Measurements from ENCODE around the gene AUTS2. TPM values are rescaled to one million over a fixed set of nuclear protein-coding genes. Genes with fewer than 3 reads are reported as not detected.

The AUTS2 gene
- total RNA-seq, 1 experiment from 2014 or later: 50.0 TPM

DNA sequence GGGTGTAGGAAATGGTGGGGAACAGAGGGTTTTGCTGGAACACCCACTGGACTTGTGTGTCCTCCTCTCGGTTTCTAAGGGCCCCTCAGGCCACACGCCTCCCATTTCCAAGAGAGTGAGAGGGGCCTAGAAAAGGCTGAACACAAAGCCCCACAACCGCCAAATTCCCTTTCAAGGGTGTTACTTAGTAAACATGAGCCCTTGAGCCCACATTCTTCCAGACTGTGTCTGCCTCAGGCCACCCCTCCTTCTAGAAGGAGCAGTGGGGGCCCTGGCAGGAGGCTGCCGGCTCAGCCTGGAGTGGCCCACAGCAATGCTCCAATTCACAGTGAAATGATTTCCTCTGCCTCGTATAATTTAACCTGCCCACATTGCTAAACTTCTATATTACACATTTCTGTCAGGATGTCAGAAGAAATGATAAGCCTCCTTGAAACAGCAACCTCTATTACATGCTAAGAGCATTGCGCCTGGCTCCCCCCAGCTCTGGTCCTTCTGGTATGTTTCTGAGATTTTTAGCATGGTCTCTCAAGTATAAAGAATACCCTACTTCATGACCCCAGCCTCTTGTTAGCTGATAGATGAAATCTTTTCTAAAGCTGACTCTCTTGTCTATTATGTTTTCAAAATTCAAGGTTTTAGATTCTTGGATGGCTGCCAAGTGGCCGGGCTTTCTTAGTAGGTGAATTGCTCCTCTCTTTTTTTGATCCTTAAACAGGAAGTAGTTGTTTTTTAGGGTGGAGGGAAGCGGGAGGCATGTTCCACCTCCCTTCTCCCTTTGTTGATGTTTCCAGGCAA is 859.8 kb downstream of the AUTS2 start:
- H3K9me3 Mint-ChIP-seq: no peaks in the 10 kb centered on the region
- ChIA-PET POLR2A (no interaction called here), CTCF (no interaction called here)
- peaks cover 10% of the 10 kb centered on the region for H3K4me1 Mint-ChIP-seq
- no peak for ATAC-seq
- no peaks in the 10 kb centered on the region for H3K36me3 Mint-ChIP-seq
- H3K4me3 Mint-ChIP-seq: no peak overlapping the region
- no peak for DNase-seq (ENCODE audit: low spot score)
- H3K27ac Mint-ChIP-seq: no peak overlapping the region
- H3K27me3 Mint-ChIP-seq (ENCODE audit: low read depth): no peaks in the 10 kb centered on the region; the same call in 1 of the 2 replicates
- TF ChIP-seq TCF7 (CRISPR knock-in tag; IDR thresholded peaks at IDR 0.05; ENCODE audit: low read depth): no peak
- no peak for TF ChIP-seq NR1H2 (CRISPR knock-in tag; IDR thresholded peaks at IDR 0.05)
- TF ChIP-seq, protein P1, sequence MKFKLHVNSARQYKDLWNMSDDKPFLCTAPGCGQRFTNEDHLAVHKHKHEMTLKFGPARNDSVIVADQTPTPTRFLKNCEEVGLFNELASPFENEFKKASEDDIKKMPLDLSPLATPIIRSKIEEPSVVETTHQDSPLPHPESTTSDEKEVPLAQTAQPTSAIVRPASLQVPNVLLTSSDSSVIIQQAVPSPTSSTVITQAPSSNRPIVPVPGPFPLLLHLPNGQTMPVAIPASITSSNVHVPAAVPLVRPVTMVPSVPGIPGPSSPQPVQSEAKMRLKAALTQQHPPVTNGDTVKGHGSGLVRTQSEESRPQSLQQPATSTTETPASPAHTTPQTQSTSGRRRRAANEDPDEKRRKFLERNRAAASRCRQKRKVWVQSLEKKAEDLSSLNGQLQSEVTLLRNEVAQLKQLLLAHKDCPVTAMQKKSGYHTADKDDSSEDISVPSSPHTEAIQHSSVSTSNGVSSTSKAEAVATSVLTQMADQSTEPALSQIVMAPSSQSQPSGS (CRISPR knock-in tag; IDR thresholded peaks at IDR 0.05; ENCODE audit: borderline replicate concordance, low read depth): no peak
- TF ChIP-seq, protein P2, sequence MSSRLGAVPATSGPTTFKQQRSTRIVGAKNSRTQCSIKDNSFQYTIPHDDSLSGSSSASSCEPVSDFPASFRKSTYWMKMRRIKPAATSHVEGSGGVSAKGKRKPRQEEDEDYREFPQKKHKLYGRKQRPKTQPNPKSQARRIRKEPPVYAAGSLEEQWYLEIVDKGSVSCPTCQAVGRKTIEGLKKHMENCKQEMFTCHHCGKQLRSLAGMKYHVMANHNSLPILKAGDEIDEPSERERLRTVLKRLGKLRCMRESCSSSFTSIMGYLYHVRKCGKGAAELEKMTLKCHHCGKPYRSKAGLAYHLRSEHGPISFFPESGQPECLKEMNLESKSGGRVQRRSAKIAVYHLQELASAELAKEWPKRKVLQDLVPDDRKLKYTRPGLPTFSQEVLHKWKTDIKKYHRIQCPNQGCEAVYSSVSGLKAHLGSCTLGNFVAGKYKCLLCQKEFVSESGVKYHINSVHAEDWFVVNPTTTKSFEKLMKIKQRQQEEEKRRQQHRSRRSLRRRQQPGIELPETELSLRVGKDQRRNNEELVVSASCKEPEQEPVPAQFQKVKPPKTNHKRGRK (CRISPR knock-in tag; IDR thresholded peaks at IDR 0.05; ENCODE audit: borderline replicate concordance): no peak
- TF ChIP-seq PRRX2 (CRISPR knock-in tag; IDR thresholded peaks at IDR 0.05): no peak
- TF ChIP-seq ATF1 (CRISPR knock-in tag; IDR thresholded peaks at IDR 0.05): no peak
- TF ChIP-seq SMAD3 (CRISPR knock-in tag; IDR thresholded peaks at IDR 0.05; ENCODE audit: borderline replicate concordance): no peak
- TF ChIP-seq EMX1 (CRISPR knock-in tag; IDR thresholded peaks at IDR 0.05): no peak
- TF ChIP-seq MYBL2 (CRISPR knock-in tag; IDR thresholded peaks at IDR 0.05): no peak
- no peak for TF ChIP-seq ZNF232 (CRISPR knock-in tag; IDR thresholded peaks at IDR 0.05)
- no peak for TF ChIP-seq FOXP1 (CRISPR knock-in tag; IDR thresholded peaks at IDR 0.05; ENCODE audit: borderline replicate concordance)
- no peak for TF ChIP-seq GRHL2 (CRISPR knock-in tag; IDR thresholded peaks at IDR 0.05; ENCODE audit: insufficient replicate concordance, severe bottlenecking)
- TF ChIP-seq SP1 (CRISPR knock-in tag; conservative IDR thresholded peaks at IDR 0.05): no peak
- no peak for TF ChIP-seq ZNF671 (CRISPR knock-in tag; IDR thresholded peaks at IDR 0.05)
- no peak for TF ChIP-seq NR2C2 (CRISPR knock-in tag; IDR thresholded peaks at IDR 0.05)

DNA sequence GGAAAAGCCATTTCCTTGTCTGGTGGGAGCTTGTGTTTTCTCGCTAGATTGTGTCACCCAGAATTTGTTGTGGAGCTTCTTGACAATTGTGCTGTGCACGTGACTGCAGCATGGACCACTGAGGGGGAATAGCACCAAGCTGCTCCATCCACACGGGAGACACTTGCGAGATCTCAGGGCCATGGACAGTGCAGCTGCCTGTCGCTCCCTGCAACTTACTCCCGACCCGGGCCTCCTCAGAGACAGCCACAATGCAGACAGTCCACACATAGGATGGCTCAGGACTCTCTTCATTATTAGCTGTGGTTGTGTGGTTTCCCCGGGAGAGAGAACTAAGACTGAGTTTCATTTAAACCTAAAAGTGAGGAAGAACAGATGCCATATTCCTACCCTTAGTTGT is 860.5 kb downstream of the AUTS2 start:
- CTCF ChIA-PET: no interaction called here
- POLR2A ChIA-PET: no interaction called here
- DNase-seq (ENCODE audit: low spot score) (no peak), ATAC-seq (no peak)
- Mint-ChIP-seq H3K36me3 (no peaks in the 10 kb centered on the region), H3K27me3 (ENCODE audit: low read depth) (no peaks in the 10 kb centered on the region; the same call in 1 of the 2 replicates), H3K4me3 (no peak overlapping the region), H3K4me1 (peaks cover 10% of the 10 kb centered on the region), H3K9me3 (no peaks in the 10 kb centered on the region), H3K27ac (no peak overlapping the region)
- TF ChIP-seq ZNF138 (CRISPR knock-in tag; conservative IDR thresholded peaks at IDR 0.05) (no peak), NFYB (CRISPR knock-in tag; conservative IDR thresholded peaks at IDR 0.05; ENCODE audit: low read depth) (no peak), OVOL2 (CRISPR knock-in tag; IDR thresholded peaks at IDR 0.05; ENCODE audit: borderline replicate concordance) (no peak)
- TF ChIP-seq, protein P3, sequence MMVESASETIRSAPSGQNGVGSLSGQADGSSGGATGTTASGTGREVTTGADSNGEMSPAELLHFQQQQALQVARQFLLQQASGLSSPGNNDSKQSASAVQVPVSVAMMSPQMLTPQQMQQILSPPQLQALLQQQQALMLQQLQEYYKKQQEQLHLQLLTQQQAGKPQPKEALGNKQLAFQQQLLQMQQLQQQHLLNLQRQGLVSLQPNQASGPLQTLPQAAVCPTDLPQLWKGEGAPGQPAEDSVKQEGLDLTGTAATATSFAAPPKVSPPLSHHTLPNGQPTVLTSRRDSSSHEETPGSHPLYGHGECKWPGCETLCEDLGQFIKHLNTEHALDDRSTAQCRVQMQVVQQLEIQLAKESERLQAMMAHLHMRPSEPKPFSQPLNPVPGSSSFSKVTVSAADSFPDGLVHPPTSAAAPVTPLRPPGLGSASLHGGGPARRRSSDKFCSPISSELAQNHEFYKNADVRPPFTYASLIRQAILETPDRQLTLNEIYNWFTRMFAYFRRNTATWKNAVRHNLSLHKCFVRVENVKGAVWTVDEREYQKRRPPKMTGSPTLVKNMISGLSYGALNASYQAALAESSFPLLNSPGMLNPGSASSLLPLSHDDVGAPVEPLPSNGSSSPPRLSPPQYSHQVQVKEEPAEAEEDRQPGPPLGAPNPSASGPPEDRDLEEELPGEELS (CRISPR knock-in tag; IDR thresholded peaks at IDR 0.05): no peak
- TF ChIP-seq, protein P4, sequence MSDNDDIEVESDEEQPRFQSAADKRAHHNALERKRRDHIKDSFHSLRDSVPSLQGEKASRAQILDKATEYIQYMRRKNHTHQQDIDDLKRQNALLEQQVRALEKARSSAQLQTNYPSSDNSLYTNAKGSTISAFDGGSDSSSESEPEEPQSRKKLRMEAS (CRISPR knock-in tag; IDR thresholded peaks at IDR 0.05): no peak
- TF ChIP-seq, protein P5, sequence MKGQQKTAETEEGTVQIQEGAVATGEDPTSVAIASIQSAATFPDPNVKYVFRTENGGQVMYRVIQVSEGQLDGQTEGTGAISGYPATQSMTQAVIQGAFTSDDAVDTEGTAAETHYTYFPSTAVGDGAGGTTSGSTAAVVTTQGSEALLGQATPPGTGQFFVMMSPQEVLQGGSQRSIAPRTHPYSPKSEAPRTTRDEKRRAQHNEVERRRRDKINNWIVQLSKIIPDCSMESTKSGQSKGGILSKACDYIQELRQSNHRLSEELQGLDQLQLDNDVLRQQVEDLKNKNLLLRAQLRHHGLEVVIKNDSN (CRISPR knock-in tag; IDR thresholded peaks at IDR 0.05): no peak
- TF ChIP-seq, protein P6, sequence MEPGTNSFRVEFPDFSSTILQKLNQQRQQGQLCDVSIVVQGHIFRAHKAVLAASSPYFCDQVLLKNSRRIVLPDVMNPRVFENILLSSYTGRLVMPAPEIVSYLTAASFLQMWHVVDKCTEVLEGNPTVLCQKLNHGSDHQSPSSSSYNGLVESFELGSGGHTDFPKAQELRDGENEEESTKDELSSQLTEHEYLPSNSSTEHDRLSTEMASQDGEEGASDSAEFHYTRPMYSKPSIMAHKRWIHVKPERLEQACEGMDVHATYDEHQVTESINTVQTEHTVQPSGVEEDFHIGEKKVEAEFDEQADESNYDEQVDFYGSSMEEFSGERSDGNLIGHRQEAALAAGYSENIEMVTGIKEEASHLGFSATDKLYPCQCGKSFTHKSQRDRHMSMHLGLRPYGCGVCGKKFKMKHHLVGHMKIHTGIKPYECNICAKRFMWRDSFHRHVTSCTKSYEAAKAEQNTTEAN (CRISPR knock-in tag; IDR thresholded peaks at IDR 0.05): no peak
- TF ChIP-seq, protein P7, sequence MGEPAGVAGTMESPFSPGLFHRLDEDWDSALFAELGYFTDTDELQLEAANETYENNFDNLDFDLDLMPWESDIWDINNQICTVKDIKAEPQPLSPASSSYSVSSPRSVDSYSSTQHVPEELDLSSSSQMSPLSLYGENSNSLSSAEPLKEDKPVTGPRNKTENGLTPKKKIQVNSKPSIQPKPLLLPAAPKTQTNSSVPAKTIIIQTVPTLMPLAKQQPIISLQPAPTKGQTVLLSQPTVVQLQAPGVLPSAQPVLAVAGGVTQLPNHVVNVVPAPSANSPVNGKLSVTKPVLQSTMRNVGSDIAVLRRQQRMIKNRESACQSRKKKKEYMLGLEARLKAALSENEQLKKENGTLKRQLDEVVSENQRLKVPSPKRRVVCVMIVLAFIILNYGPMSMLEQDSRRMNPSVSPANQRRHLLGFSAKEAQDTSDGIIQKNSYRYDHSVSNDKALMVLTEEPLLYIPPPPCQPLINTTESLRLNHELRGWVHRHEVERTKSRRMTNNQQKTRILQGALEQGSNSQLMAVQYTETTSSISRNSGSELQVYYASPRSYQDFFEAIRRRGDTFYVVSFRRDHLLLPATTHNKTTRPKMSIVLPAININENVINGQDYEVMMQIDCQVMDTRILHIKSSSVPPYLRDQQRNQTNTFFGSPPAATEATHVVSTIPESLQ (CRISPR knock-in tag; IDR thresholded peaks at IDR 0.05): no peak
